IPS-18a (cell line): ENCODE results near the gene IL19.

ENCODE experiments used
- H3K27ac ChIP-seq: one replicate; pipeline ENCODE4 v1.5.1; 2013; ENCODE audit warnings: low read length
- H3K27me3 ChIP-seq: one replicate; pipeline ENCODE4 v1.6.1; 2013; ENCODE audit warnings: mild to moderate bottlenecking, low read length; ENCODE audit not compliant: control insufficient read depth, insufficient read depth
- H3K36me3 ChIP-seq: one replicate; pipeline ENCODE4 v1.6.1; 2013; ENCODE audit warnings: low read depth, low read length; ENCODE audit not compliant: control insufficient read depth
- H3K4me1 ChIP-seq: one replicate; pipeline ENCODE4 v1.6.1; 2013; ENCODE audit warnings: low read depth, low read length; ENCODE audit not compliant: control insufficient read depth
- H3K4me3 ChIP-seq: one replicate; pipeline ENCODE4 v1.5.1; 2013; ENCODE audit warnings: low read length
- H3K9ac ChIP-seq: one replicate; pipeline ENCODE4 v1.6.1; 2013; ENCODE audit warnings: mild to moderate bottlenecking, low read length, moderate library complexity
- H3K9me3 ChIP-seq: one replicate; pipeline ENCODE4 v1.6.1; 2013; ENCODE audit warnings: low read depth, low read length; ENCODE audit not compliant: control insufficient read depth

Gene IL19, protein sequence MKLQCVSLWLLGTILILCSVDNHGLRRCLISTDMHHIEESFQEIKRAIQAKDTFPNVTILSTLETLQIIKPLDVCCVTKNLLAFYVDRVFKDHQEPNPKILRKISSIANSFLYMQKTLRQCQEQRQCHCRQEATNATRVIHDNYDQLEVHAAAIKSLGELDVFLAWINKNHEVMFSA

DNA sequence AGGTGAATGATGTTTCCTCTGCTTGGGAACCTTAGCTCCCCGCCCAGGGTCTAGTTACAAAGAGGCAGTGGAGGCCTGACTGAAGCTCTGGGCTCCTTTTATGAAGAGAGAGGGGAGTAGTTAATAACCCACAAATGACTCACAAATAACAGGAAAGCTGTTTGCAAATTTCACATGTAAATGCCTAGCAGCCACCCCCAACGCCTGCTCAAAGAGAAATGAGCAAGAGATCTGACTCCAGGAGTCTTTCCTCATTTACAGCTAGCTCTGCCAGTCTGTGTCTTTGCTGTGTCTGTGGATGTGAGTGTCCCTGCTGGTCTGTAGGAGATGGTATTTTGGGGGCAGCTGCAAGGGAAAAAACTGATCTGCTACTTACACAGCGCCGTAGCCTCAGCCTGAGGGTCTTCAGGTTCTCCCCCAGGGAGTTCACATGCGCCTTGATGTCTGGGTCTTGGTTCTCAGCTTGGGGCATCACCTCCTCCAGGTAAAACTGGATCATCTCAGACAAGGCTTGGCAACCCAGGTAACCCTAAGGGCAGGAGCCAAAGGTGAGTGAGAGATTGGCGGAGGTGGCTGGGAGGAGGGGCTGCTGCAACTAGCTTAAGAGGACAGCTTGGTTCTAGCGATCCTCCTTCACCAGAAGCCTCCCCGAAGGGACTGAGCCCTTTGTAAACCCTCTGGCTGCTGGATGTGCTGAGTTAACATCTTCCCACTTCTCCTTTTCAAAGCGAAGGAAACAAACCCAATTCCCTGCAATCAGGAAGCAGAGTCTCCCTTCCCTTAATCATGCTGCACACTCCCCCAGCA is at the start of gene IL19:
IL19 (plus strand) TSS at position 243 of the 807 bp plus-strand sequence. CDS start 65,890 bp downstream, outside the sequence.
- no peaks in the 10 kb centered on the region for H3K36me3 ChIP-seq
- no peak within 1 kb of the TSS for H3K27ac ChIP-seq
- H3K9ac ChIP-seq, result no peak within 1 kb of the TSS
- no peak within 1 kb of the TSS for H3K4me3 ChIP-seq
- no peaks in the 10 kb centered on the region for H3K27me3 ChIP-seq
- no peaks in the 10 kb centered on the region for H3K9me3 ChIP-seq
- no peaks in the 10 kb centered on the region for H3K4me1 ChIP-seq

DNA sequence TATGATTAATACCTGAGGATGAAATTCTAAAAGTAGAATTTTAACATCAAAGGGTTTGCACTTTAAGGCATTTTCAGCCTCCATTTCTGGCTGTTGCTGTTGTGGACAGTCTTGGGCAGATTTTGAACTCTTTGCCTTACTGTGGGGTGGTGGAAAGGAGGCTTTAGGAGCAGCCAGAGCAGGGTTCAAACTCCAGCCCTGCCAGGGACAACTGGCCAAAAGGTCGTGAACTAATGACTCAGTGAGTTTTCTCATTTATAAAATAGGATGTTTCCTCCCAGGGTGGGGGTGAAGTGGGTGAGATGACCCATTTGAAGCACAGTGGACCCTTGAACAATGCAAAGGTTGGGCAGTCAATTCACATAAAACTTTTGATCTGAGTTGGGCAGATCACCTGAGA is 49.1 kb upstream of the IL19 start:
- H3K9me3 ChIP-seq, result no peaks in the 10 kb centered on the region
- no peak overlapping the region for H3K27ac ChIP-seq
- peaks cover 9% of the 10 kb centered on the region for H3K4me1 ChIP-seq
- H3K27me3 ChIP-seq, result no peaks in the 10 kb centered on the region
- H3K36me3 ChIP-seq, result no peaks in the 10 kb centered on the region
- H3K4me3 ChIP-seq, result no peak overlapping the region
- H3K9ac ChIP-seq, result no peak overlapping the region

DNA sequence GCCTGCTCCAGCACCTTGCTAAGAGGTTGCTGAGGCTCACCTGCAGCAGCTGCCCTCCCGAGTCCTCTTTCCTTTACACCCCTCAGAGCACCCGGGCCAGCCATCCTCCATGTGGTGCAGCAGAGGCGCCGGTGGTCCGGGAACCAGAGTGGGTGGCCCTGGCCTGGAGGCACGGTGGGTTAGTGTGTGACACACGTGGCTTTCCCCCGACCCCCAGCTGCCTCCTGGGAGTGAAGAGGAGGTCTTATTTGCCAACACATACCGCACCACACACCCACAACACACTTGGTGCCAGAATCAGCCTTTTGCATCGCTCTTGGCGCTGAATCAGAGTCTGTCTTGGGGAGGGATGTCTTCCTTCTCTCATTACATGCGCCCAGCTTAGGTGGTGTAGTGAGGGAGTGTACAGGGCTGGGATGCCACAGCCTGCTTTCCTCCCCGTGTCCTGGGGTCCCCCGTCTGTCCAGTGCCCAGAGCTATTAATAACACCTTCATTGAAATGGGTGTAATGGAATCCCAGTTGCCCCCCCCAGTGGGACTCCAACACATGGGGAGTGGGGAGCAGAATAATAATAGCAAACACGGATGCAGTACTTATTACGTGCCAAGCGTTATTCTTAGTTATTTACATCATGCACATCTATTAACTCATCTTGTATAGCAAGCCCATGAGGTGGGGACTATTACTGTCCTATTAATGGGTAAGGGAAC is 47.7 kb upstream of the IL19 start:
- H3K9ac ChIP-seq, result no peak overlapping the region
- no peaks in the 10 kb centered on the region for H3K27me3 ChIP-seq
- H3K36me3 ChIP-seq, result no peaks in the 10 kb centered on the region
- peaks cover 9% of the 10 kb centered on the region for H3K4me1 ChIP-seq
- H3K27ac ChIP-seq, result no peak overlapping the region
- H3K9me3 ChIP-seq, result no peaks in the 10 kb centered on the region
- no peak overlapping the region for H3K4me3 ChIP-seq

DNA sequence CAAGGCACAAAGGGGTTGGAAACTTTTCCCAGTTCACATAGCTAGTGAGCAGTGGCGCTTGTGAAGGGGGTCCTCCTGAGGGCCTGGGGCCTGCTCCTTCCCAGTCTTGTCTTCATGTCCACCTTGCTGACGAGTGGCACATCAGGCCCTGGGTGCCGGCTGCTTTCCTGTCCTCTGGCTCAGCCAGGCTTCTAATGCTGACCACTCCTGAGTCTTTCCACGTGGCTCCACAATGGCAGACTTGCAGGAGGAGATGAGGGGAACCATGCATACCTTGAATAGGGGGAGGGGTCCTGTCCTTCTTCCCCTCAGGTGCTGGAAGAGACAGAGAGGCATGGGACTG is 47.1 kb upstream of the IL19 start:
- H3K9me3 ChIP-seq, result no peaks in the 10 kb centered on the region
- H3K4me3 ChIP-seq, result no peak overlapping the region
- H3K36me3 ChIP-seq, result no peaks in the 10 kb centered on the region
- H3K4me1 ChIP-seq, result peaks cover 9% of the 10 kb centered on the region
- H3K27me3 ChIP-seq, result no peaks in the 10 kb centered on the region
- H3K27ac ChIP-seq, result no peak overlapping the region
- no peak overlapping the region for H3K9ac ChIP-seq

DNA sequence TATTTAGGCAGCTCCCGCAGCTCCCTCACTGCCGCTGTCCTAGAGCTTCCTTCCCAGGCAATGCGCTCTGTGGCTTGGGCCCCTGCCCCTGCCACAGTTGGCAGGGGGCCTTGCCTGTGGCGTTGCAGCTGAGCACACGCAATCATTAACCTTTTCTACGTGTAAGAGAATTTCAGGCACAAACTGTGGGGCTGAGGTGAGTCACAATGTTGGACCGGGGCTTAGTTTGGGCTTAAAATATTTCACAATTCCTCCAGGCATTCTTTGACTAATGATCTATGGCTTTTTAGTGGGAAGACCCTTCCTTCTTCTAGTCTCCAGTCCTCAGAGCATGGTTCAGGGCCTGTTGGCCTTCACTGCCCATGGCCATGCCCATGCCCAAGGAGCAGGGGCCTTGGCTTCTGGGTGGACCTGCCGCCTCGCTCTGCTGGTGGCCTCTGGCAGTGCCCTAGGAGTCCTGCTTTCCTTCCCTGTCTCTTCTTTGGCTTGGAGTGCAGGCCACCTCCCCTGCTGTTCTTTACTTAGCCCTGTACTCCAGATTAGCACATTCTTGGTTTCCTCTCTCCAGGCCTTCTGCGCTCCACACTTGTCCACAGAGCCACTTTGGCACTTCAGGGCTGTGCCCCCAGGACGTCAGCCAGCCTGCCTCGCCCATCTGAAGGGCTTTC is 46.6 kb upstream of the IL19 start:
- H3K4me3 ChIP-seq, result no peak overlapping the region
- no peak overlapping the region for H3K27ac ChIP-seq
- peaks cover 9% of the 10 kb centered on the region for H3K4me1 ChIP-seq
- H3K9me3 ChIP-seq, result no peaks in the 10 kb centered on the region
- H3K9ac ChIP-seq, result no peak overlapping the region
- H3K27me3 ChIP-seq, result no peaks in the 10 kb centered on the region
- no peaks in the 10 kb centered on the region for H3K36me3 ChIP-seq

DNA sequence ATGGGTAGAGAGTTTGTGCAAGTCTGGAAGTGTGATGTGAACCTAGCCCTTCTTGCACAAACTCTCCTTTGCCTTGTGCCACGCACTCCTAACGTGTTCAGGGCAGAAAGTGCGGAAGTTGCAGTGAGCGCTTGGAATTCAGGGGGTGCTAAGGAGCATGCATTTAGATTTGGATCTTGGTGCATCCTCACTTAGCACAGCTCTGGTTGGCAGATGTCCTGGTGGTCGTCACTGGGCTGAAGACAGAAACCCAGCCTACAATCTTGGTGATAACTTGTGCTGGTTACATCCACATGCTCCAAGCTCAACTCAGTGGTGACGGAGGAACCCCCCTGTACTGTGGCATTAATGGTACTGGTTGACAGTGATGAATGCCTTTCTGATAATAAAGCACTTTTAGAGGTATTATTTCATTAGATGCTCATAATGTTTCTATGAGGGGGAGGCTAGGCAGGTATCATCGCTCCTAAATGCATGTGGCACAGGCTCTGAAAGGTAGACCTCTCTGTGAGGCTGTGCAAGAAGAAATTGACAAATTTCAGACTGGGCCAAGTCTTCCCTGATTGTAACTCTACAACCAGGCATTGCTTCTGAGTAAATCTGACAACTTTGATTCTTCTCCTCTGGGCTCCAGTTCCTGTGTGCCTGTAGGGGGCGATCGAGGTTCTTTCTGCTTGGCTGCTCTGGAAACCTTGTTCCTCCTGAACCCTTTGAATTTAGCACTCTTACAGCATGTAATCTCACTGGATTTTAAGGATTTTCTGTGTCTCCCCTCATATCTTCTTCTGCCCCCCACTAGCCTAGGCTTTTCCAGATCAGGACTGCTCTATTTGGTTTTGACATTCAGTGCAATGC is 45.2 kb upstream of the IL19 start:
- Histone ChIP-seq H3K9me3 (no peaks in the 10 kb centered on the region), H3K9ac (no peak overlapping the region), H3K27ac (no peak overlapping the region), H3K4me3 (no peak overlapping the region), H3K36me3 (peaks cover 9% of the 10 kb centered on the region), H3K4me1 (peaks cover 9% of the 10 kb centered on the region), H3K27me3 (no peaks in the 10 kb centered on the region)

DNA sequence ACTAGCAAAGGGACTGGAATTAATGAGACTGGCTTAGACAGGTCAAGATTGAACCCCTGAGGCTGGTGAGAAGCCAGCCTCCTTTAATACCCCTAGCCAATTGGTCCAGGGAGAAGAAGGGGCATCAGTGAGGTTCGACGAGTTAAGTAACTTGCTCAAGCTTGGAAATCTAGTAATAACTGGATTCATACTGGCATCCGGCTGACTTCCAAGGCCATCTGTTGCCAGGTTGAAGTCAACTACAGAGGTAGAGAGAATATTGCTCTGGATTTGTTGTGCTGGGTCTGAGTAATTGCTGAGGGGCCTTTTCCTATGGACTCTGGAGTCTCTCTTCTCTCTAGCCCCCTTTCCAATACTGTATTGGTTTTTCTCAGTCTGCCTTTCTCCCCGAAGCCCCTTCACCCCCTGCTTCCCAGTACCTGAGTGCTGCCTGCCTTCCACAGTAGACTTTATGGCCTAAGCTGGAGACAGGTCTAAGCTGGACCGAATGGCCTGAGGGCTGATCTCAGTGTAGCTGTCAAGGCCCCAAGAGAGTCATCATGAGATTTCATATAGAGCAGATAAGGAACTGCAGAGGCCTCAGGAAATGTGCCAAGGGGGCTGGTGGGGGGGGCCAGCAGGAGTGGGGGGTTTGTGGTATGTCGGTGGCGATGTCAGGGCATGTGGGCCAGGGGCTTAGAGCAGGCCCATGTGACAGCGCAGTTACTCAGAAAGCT is 42.4 kb upstream of the IL19 start:
- peaks cover 22% of the 10 kb centered on the region for H3K36me3 ChIP-seq

DNA sequence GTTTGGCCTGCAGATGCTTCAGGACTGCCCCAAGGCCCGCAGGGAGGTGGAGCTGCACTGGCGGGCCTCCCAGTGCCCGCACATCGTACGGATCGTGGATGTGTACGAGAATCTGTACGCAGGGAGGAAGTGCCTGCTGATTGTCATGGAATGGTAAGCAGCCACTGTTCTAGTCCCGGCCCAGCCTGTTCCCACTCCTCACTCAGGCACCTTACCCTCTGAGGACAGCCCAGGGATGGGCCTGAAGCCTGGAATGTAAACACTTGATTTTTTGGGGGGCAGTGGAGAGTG is 41.9 kb upstream of the IL19 start:
- no peak overlapping the region for H3K27ac ChIP-seq
- no peaks in the 10 kb centered on the region for H3K27me3 ChIP-seq
- H3K9ac ChIP-seq, result no peak overlapping the region
- peaks cover 22% of the 10 kb centered on the region for H3K36me3 ChIP-seq
- H3K4me3 ChIP-seq, result no peak overlapping the region
- peaks cover 6% of the 10 kb centered on the region for H3K4me1 ChIP-seq
- no peaks in the 10 kb centered on the region for H3K9me3 ChIP-seq

More for the DNA sequence above, 42.4 kb upstream of the IL19 start:
- Histone ChIP-seq H3K4me3 (no peak overlapping the region), H3K27me3 (no peaks in the 10 kb centered on the region), H3K4me1 (peaks cover 9% of the 10 kb centered on the region), H3K9me3 (no peaks in the 10 kb centered on the region), H3K27ac (no peak overlapping the region), H3K9ac (no peak overlapping the region)

DNA sequence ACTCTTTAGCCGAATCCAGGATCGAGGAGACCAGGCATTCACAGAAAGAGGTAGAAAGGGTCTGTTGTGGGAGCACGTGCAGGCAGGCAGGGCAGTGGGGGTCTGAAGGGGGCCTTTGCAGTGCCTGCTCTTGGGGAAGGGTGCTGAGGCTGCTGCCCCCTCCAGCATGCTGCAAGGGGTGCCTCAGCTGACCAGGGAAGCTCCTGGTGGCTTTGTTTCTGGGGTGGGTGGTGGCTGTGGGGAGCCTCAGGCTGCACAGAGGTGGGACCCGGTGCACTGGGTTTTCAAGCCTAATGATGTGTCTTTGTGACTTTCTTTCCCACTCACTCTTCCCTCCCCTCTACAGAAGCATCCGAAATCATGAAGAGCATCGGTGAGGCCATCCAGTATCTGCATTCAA is 41.5 kb upstream of the IL19 start:
- peaks cover 22% of the 10 kb centered on the region for H3K36me3 ChIP-seq
- H3K4me1 ChIP-seq, result peaks cover 2% of the 10 kb centered on the region
- H3K4me3 ChIP-seq, result no peak overlapping the region
- no peaks in the 10 kb centered on the region for H3K27me3 ChIP-seq
- no peaks in the 10 kb centered on the region for H3K9me3 ChIP-seq
- H3K27ac ChIP-seq, result no peak overlapping the region
- H3K9ac ChIP-seq, result no peak overlapping the region

DNA sequence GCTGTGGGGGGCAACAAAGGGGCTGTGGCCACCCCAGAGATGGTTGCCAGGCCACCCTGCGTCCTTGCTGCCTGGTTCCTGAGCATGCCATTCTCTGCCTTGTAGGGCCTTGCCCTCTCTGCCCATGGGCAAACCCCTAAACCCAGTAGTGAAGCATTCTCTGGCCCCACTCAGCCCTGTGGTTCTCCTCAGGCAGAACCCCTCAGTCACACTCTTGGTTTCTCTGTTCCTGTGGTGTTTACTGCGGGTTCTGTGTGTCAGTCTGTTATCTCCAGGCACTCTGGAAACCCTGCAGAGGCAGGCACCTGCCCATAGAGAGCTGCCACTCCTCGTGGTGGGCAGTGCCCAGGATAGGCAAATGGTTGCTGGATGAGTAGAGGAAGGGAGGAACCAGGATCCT is 41.1 kb upstream of the IL19 start:
- Histone ChIP-seq H3K4me1 (no peaks in the 10 kb centered on the region), H3K27me3 (no peaks in the 10 kb centered on the region), H3K4me3 (no peak overlapping the region), H3K36me3 (peaks cover 22% of the 10 kb centered on the region), H3K9me3 (no peaks in the 10 kb centered on the region), H3K9ac (no peak overlapping the region), H3K27ac (no peak overlapping the region)
